GM21528 (cell line): ENCODE measurements around the gene PSMD3.
"Not testable (repeated sequence)": the region's sequence is repeated elsewhere in the genome, so short reads cannot be mapped to it uniquely, and the experiment has no call there.

Experiments
- ATAC-seq: cut with Tn5 transposase; IDR thresholded peaks from one replicate; pipeline ENCODE4 v1.9.1; 2021; ENCODE audit warnings: mild to moderate bottlenecking, moderate library complexity; ENCODE audit not compliant: unreplicated experiment, low FRiP score

The PSMD3 gene

DNA sequence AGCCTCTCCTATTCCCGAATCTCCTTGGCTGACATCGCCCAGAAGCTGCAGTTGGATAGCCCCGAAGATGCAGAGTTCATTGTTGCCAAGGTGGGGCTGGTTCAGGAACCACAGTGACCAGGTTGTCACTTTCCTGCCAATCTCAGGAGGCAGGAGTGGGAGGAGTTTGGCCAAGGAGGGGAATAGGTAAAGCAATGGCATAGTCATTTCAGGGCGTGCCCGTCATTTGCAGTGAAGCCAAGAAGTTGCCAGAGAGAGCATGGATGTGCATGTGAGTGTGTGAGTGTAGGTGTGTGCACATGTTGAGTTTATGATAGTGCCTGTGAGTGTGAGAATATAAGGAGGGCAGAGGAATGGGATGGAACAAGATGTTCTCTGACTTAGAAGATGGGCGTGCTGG, 14.8 kb downstream of the PSMD3 start:
- no peak for ATAC-seq

DNA sequence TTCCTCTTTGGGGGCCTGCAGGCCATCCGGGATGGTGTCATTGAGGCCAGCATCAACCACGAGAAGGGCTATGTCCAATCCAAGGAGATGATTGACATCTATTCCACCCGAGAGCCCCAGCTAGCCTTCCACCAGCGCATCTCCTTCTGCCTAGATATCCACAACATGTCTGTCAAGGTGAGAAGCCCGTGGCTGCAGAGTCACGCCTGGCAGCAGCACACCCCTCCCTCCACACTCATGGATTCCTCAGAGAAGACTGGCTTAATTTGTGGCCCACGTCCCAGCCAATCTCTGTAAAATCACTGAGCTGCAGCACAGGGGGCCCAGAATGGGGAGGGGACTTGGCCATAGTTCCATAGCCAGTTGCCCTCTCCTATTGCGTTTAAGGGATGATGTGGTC, 15.6 kb downstream of the PSMD3 start:
- no peak for ATAC-seq

DNA sequence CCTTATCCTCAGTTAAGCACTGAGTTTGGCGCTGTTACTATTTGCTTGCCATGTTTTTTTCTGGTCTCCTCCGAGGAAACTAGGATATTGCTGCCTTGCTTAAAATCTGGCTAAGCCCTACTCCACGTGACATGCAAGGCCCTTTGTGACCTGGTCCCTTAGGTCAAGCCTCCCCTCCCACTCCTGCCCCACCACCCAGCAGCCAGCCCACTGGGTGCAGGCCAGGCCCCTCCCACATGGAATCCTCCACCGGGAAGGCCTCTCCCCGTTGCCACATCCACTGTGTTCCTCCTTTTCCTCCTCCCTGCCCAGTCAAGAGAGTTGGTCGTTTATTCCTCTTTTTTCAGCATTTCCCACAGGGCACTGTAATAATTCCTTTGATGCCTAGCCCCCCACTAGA, 16.2 kb downstream of the PSMD3 start:
- ATAC-seq: no peak

DNA sequence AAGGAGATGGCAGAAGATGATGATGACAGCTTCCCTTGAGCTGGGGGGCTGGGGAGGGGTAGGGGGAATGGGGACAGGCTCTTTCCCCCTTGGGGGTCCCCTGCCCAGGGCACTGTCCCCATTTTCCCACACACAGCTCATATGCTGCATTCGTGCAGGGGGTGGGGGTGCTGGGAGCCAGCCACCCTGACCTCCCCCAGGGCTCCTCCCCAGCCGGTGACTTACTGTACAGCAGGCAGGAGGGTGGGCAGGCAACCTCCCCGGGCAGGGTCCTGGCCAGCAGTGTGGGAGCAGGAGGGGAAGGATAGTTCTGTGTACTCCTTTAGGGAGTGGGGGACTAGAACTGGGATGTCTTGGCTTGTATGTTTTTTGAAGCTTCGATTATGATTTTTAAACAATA, 16.9 kb downstream of the PSMD3 start:
- no peak for ATAC-seq

DNA sequence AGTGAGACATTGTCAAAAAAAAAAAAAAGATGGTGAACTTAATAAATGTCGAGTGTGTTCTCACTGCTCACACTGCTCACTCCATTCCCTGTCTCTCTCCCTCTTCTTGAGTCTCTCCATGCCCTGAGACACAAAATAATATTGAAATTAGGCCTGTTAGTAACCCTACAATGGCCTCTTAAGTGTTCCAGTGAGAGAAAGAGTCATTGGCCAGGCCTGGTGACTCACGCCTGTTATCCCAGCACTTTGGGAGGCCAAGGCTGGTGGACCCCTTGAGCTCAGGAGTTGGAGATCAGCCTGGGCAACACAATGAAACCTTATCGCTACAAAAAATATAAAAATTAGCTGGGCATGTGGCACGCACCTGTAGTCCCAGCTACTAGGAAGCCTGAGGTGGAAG, 18.5 kb downstream of the PSMD3 start:
- no peak for ATAC-seq

DNA sequence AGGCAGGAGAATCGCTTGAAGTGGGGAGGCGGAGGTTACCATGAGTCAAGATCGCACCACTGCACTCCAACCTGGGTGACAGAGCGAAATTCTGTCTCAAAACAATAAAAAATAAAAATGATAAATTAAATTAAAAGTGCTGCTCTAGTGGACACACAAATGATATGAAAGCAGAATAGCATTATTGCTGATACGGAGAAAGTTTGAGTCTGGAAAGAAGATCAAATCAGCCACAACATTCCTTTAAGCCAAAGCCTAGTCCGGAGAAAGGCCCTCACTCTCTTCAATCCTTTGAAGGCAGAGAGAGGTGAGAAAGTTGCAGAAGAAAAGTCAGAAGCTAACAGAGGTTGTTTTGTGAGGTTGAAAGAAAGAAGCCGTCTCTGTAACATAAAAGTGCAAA, 19.6 kb downstream of the PSMD3 start:
- no peak for ATAC-seq

DNA sequence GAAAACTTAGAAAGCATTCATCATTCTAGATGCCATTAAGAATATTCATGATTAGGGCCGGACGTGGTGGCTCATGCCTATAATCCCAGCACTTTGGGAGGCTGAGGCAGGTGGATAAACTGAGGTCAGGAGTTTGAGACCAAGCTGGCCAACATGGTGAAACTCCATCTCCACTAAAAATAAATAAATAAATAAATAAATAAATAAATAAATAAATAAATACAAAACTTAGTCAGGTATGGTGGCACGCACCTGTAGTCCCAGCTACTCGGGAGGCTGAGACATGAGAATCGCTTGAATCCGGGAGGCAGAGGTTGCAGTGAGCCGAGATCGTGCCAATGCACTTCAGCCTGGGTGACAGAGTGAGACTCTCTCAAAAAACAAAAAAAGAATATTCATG, 20.7 kb downstream of the PSMD3 start:
- ATAC-seq: not testable (repeated sequence)

DNA sequence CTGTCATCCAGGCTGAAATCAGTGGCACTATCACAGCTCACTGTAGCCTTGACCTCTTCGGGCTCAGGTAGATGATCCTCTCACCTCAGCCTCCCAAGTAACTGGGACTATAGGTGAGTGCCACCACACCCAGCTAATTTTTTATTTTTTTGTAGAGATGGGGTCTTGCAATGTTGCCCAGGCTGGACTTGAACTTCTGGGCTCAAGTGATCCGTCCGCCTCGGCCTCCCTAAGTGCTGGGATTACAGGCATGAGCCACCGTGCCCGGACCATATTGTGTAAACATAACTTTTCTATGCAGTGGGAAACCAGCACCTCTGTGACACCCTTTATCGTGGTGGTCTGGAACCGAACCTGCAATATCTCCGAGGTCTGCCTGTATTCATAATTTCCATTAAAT, 23.5 kb downstream of the PSMD3 start:
- ATAC-seq: no peak

DNA sequence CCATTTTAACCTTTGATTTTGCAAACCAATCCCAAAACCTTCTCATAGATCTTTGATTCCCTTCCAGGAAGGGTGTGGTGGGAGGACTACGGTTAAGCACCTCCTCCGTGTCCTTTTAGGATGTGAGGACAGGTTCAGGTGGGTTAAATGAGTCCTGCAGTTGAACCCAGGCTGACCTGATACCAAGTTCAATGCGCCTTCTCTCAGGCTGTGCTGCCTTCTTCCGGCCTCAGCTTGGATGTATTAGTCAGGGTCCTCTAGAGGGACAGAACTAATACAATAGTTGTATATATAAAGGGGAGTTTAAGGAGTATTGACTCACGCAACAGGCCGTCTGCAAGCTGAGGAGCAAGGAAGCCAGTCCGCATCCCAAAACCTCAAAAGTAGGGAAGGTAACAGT, 24.1 kb downstream of the PSMD3 start:
- no peak for ATAC-seq

DNA sequence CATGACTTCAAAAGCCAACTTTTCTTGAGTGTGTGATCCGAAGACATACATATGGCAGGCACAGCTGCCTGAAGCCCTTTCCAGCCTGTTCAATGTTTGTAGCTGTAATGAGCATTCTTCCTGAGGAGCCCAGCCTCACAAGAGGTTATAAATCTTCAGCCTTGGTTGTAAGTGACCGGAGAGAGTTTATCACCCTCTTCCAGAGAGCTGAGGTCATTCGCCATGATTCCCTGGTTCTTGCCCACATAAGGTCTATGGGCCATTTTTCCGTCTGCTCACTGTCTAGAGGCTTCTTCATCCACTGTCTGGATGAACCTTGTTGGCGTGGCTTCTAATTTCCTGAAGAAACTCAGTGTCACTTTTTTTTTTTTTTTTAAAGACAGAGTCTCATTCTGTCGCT, 24.9 kb downstream of the PSMD3 start:
- ATAC-seq: no peak

DNA sequence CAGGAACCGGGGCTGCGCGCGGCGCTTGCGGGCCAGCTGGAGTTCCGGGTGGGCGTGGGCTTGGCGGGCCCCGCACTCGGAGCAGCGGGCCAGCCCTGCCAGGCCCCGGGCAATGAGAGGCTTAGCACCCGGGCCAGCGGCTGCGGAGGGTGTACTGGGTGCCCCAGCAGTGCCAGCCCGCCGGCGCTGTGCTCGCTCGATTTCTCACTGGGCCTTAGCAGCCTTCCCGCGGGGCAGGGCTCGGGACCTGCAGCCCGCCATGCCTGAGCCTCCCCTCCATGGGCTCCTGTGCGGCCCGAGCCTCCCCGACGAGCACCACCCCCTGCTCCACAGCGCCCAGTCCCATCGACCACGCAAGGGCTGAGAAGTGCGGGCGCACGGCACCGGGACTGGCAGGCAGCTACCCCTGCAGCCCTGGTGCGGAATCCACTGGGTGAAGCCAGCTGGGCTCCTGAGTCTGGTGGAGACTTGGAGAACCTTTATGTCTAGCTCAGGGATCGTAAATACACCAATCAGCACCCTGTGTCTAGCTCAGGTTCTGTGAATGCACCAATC, 30.4 kb downstream of the PSMD3 start:
- not testable (repeated sequence) for ATAC-seq

DNA sequence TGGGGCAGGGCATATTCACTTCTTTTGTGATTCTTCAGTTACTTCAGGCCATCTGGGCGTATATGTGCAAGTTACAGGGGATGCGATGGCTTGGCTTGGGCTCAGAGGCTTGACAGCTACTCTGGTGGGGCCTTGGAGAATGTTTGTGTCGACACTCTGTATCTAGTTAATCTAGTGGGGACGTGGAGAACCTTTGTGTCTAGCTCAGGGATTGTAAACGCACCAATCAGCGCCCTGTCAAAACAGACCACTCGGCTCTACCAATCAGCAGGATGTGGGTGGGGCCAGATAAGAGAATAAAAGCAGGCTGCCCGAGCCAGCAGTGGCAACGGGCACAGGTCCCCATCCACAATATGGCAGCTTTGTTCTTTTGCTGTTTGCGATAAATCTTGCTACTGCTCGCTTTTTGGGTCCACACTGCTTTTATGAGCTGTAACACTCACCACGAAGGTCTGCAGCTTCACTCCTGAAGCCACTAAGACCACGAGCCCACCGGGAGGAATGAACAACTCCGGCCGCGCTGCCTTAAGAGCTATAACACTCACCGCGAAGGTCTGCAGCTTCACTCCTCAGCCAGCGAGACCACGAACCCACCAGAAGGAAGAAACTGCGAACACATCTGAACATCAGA, 31.5 kb downstream of the PSMD3 start:
- ATAC-seq: not testable (repeated sequence)

DNA sequence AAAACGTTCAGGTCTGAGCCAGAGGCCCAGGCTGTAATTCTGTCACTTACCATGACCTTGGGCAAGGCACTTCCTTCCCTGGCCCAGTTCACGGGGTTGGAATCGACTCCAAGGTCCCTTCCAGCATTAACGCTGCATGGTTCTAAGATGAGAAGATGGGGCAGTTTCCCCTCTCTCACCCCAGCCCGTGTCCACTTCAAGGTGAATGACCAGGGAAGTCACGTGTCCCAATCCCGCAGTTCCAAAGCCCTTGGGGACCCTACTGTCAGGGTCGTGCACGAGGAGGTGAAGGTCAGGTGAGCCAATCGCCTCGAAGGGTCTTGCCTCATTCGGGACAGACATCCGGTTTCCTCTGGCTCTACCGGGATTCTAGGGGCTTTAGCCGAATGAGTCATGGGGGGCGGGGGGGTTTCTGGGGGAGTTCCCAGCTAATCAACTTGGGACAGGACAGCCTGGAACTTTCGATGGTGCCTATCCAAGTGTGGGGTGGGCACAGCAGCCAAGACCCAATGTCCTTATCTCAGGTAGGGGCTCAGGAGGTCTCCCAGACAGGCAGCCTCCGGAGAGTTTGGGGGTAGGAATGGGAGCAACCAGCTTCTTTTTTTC, 33.9 kb downstream of the PSMD3 start:
- no peak for ATAC-seq

DNA sequence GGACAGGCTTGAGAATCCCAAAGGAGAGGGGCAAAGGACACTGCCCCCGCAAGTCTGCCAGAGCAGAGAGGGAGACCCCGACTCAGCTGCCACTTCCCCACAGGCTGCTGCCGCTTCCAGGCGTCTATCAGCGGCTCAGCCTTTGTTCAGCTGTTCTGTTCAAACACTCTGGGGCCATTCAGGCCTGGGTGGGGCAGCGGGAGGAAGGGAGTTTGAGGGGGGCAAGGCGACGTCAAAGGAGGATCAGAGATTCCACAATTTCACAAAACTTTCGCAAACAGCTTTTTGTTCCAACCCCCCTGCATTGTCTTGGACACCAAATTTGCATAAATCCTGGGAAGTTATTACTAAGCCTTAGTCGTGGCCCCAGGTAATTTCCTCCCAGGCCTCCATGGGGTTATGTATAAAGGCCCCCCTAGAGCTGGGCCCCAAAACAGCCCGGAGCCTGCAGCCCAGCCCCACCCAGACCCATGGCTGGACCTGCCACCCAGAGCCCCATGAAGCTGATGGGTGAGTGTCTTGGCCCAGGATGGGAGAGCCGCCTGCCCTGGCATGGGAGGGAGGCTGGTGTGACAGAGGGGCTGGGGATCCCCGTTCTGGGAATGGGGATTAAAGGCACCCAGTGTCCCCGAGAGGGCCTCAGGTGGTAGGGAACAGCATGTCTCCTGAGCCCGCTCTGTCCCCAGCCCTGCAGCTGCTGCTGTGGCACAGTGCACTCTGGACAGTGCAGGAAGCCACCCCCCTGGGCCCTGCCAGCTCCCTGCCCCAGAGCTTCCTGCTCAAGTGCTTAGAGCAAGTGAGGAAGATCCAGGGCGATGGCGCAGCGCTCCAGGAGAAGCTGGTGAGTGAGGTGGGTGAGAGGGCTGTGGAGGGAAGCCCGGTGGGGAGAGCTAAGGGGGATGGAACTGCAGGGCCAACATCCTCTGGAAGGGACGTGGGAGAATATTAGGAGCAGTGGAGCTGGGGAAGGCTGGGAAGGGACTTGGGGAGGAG, 34.7 kb downstream of the PSMD3 start, which contains the start of gene CSF3:
Gene CSF3, plus strand, starts transcription at position 436 of the 993 bp plus-strand sequence. Its CDS starts 35 bp downstream, at position 471.
- no peak for ATAC-seq

DNA sequence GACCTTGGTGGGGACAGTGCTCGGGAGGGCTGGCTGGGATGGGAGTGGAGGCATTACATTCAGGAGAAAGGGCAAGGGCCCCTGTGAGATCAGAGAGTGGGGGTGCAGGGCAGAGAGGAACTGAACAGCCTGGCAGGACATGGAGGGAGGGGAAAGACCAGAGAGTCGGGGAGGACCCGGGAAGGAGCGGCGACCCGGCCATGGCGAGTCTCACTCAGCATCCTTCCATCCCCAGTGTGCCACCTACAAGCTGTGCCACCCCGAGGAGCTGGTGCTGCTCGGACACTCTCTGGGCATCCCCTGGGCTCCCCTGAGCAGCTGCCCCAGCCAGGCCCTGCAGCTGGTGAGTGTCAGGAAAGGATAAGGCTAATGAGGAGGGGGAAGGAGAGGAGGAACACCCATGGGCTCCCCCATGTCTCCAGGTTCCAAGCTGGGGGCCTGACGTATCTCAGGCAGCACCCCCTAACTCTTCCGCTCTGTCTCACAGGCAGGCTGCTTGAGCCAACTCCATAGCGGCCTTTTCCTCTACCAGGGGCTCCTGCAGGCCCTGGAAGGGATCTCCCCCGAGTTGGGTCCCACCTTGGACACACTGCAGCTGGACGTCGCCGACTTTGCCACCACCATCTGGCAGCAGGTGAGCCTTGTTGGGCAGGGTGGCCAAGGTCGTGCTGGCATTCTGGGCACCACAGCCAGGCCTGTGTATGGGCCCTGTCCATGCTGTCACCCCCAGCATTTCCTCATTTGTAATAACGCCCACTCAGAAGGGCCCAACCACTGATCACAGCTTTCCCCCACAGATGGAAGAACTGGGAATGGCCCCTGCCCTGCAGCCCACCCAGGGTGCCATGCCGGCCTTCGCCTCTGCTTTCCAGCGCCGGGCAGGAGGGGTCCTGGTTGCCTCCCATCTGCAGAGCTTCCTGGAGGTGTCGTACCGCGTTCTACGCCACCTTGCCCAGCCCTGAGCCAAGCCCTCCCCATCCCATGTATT, 35.7 kb downstream of the PSMD3 start:
- no peak for ATAC-seq

DNA sequence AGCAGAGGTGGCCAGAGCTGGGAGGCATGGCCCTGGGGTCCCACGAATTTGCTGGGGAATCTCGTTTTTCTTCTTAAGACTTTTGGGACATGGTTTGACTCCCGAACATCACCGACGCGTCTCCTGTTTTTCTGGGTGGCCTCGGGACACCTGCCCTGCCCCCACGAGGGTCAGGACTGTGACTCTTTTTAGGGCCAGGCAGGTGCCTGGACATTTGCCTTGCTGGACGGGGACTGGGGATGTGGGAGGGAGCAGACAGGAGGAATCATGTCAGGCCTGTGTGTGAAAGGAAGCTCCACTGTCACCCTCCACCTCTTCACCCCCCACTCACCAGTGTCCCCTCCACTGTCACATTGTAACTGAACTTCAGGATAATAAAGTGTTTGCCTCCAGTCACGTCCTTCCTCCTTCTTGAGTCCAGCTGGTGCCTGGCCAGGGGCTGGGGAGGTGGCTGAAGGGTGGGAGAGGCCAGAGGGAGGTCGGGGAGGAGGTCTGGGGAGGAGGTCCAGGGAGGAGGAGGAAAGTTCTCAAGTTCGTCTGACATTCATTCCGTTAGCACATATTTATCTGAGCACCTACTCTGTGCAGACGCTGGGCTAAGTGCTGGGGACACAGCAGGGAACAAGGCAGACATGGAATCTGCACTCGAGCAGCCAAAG, 36.9 kb downstream of the PSMD3 start:
- no peak for ATAC-seq

DNA sequence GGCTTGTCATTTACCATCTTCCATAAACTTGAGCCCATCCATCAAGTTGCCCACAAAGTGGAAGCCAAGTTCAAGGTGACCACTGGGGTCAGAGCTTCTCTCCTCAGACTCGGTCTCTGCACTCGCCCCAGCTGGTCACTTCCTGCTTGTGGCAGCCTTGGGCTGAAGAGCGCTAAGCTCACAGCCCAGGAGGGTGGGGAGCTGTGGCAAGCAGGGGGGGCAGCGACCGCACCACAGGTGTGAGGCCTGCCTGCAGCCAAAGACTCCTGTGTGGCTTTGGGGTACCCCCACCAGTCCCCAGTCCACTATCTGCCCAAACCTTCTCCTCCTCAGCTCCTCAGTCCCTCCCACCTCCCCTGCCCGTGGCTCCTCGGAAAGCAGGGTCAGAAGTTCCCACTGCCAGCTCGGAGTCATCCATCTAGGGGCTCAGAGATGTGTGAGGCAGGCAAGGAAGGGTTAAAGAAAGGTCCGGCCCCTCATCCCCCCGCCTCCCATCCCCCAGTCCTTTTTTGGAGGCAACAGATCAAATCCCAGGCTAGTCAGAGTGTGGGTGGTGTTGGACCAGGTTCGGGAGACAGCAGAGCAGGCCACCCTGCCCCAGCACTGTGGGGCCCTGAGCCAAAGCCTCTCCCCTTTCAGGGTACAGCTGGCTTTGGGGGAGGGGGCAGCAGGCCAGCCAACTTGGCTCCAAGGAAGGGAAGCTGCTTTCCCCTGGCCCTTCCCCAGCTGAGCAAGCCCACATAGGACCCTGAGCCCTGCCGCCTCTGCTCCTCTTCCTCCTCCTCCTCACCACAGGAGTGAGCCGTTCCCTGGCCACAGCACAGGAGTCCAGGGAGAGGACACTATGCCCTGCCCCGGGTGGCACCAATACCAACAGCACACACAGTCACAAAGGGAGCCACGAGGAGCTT, 37.9 kb downstream of the PSMD3 start:
- ATAC-seq: no peak
